ENCODE data around the gene MAGI1. TPM values are rescaled to one million over a fixed set of nuclear protein-coding genes. Genes with fewer than 3 reads are reported as not detected.

The MAGI1 gene
- total RNA-seq, 1 donor from 2014 or later, result not detected

GRCh38 chr3:65444447-65444815, 594.3 kb downstream of the MAGI1 start:
- H3K4me1 Mint-ChIP-seq, result no peaks in the 10 kb centered on the region
- no peak for TF ChIP-seq CTCF (IDR thresholded peaks at IDR 0.05)
- H3K4me3 Mint-ChIP-seq, result no peak overlapping the region
- ATAC-seq (ENCODE audit: low read depth) (no peak), DNase-seq (no peak)
- POLR2A ChIA-PET, result no interaction called here
- no peak overlapping the region for H3K27ac Mint-ChIP-seq
- no peaks in the 10 kb centered on the region for H3K9me3 Mint-ChIP-seq
- H3K27me3 Mint-ChIP-seq, result no peaks in the 10 kb centered on the region
- no peaks in the 10 kb centered on the region for H3K36me3 Mint-ChIP-seq (ENCODE audit: low read depth)
- intact Hi-C loops (cut with micrococcal nuclease), result no loop called here
- CTCF ChIA-PET, result no interaction called here

GRCh38 chr3:65443739-65444446, 594.8 kb downstream of the MAGI1 start:
- TF ChIP-seq CTCF (IDR thresholded peaks at IDR 0.05), result no peak
- ATAC-seq (ENCODE audit: low read depth) (no peak), DNase-seq (no peak)
- Mint-ChIP-seq H3K27me3 (no peaks in the 10 kb centered on the region), H3K36me3 (ENCODE audit: low read depth) (no peaks in the 10 kb centered on the region), H3K4me1 (no peaks in the 10 kb centered on the region), H3K9me3 (no peaks in the 10 kb centered on the region), H3K4me3 (no peak overlapping the region), H3K27ac (no peak overlapping the region)
- intact Hi-C loops (cut with micrococcal nuclease), result no loop called here
- CTCF ChIA-PET, result no interaction called here
- POLR2A ChIA-PET, result no interaction called here

GRCh38 chr3:65439641-65440284, 599.0 kb downstream of the MAGI1 start:
- Mint-ChIP-seq H3K27me3 (no peaks in the 10 kb centered on the region), H3K36me3 (ENCODE audit: low read depth) (no peaks in the 10 kb centered on the region), H3K4me1 (no peaks in the 10 kb centered on the region), H3K9me3 (peaks cover 1% of the 10 kb centered on the region), H3K27ac (no peak overlapping the region), H3K4me3 (no peak overlapping the region)
- intact Hi-C loops (cut with micrococcal nuclease), result no loop called here
- DNase-seq (no peak), ATAC-seq (ENCODE audit: low read depth) (no peak)
- ChIA-PET CTCF (no interaction called here), POLR2A (no interaction called here)
- no peak for TF ChIP-seq CTCF (IDR thresholded peaks at IDR 0.05)

- ChIA-PET POLR2A (no interaction called here), CTCF (no interaction called here)
- H3K4me3 Mint-ChIP-seq, result no peak overlapping the region
- ATAC-seq (ENCODE audit: low read depth) (no peak), DNase-seq (no peak)
- H3K4me1 Mint-ChIP-seq, result no peaks in the 10 kb centered on the region
- peaks cover 1% of the 10 kb centered on the region for H3K9me3 Mint-ChIP-seq
- no peak for TF ChIP-seq CTCF (IDR thresholded peaks at IDR 0.05)
- intact Hi-C loops (cut with micrococcal nuclease), result no loop called here
- H3K36me3 Mint-ChIP-seq (ENCODE audit: low read depth), result no peaks in the 10 kb centered on the region
- H3K27me3 Mint-ChIP-seq, result no peaks in the 10 kb centered on the region
- no peak overlapping the region for H3K27ac Mint-ChIP-seq
Measured at GRCh38 chr3:65438612-65439011, 600.1 kb downstream of the MAGI1 start.

- POLR2A ChIA-PET, result no interaction called here
- no peak overlapping the region for H3K4me3 Mint-ChIP-seq
- peaks cover 1% of the 10 kb centered on the region for H3K9me3 Mint-ChIP-seq
- H3K27ac Mint-ChIP-seq, result no peak overlapping the region
- no peaks in the 10 kb centered on the region for H3K27me3 Mint-ChIP-seq
- CTCF ChIA-PET, result no interaction called here
- DNase-seq (no peak), ATAC-seq (ENCODE audit: low read depth) (no peak)
- no peak for TF ChIP-seq CTCF (IDR thresholded peaks at IDR 0.05)
- H3K36me3 Mint-ChIP-seq (ENCODE audit: low read depth), result no peaks in the 10 kb centered on the region
- no peaks in the 10 kb centered on the region for H3K4me1 Mint-ChIP-seq
- intact Hi-C loops (cut with micrococcal nuclease), result no loop called here
Measured at GRCh38 chr3:65438096-65438495, 600.6 kb downstream of the MAGI1 start.

Data from activated B cell treated with CpG ODN at 0.5 μM for 24 hours (primary cell).